A549 (cell line): ENCODE data around the gene MAGEF1. TPM values are rescaled to one million over a fixed set of nuclear protein-coding genes. Genes with fewer than 3 reads are reported as not detected.

Source experiments
- ATAC-seq, 2 experiments: fragments of 200-7000 bp in 1 of 2; fragments of >200 bp in 1 of 2; cut with Nextera tagmentation in 1 of 2; cut with Tn5 transposase in 1 of 2; 3 replicates each; pipeline versions ENCODE4 v1.8.0 to v1.9.1; 2018 to 2020; ENCODE audit warnings: mild to moderate bottlenecking in 1 of 2, moderate library complexity in 1 of 2
- CTCF ChIA-PET: fragments of 300-600 bp; sonication (Branson Sonifier 250); formaldehyde crosslinking; extraction: SDS; loops from one replicate; lab custom pipeline; 2021; ENCODE audit warnings: antibody characterized with exemption, inconsistent platforms; lab: Yijun Ruan, JAX
- POLR2A ChIA-PET: fragments of 350-600 bp; formaldehyde crosslinking; extraction: SDS; loops from one replicate; lab custom pipeline; 2021; ENCODE audit warnings: antibody characterized with exemption, inconsistent platforms; lab: Yijun Ruan, JAX
- DNase-seq, 2 experiments: peaks; one replicate each; pipeline versions ENCODE4 v3.0.0 to v3.0.0-alpha.2; 2011 to 2016; ENCODE audit warnings: low read depth in 1 of 2, low spot score in 1 of 2
- FAIRE-seq: peaks from 2 replicates; lab custom pipeline; 2011; peaks lifted over from hg19 to GRCh38; lab: Jason Lieb, UNC
- H3K27ac ChIP-seq, 2 experiments: fragments of >200 bp; sonication (Bioruptor Twin); formaldehyde crosslinking; 3 replicates each; pipeline ENCODE4 v1.5.1; 2016 to 2017
- H3K4me1 ChIP-seq: fragments of >200 bp; sonication (Bioruptor Twin); formaldehyde crosslinking; 3 replicates; pipeline ENCODE4 v1.6.1; 2016
- H3K4me2 ChIP-seq: fragments of >200 bp; sonication (Bioruptor Twin); formaldehyde crosslinking; 3 replicates; pipeline ENCODE4 v1.6.1; 2016
- H3K4me3 ChIP-seq: fragments of >200 bp; sonication (Bioruptor Twin); formaldehyde crosslinking; 3 replicates; pipeline ENCODE4 v1.5.1; 2016
- H3K9me3 ChIP-seq: fragments of >200 bp; sonication (Bioruptor Twin); formaldehyde crosslinking; 3 replicates; pipeline ENCODE4 v1.6.1; 2016
- BHLHE40 ChIP-seq: IDR thresholded peaks from 2 replicates; pipeline ENCODE4 v1.6.1; 2012; ENCODE audit warnings: low read depth, low read length, inconsistent platforms
- CHD2 ChIP-seq: fragments of 150-350 bp; IDR thresholded peaks from 2 replicates; pipeline ENCODE4 v1.6.1; 2014; ENCODE audit warnings: low read length; ENCODE audit not compliant: partially characterized antibody
- EP300 ChIP-seq, 2 experiments: fragments of >200 bp; sonication (Bioruptor Twin); formaldehyde crosslinking; IDR thresholded peaks; 2 replicates in 1 of 2; 3 replicates in 1 of 2; pipeline ENCODE4 v1.6.1; 2016 to 2017
- FOSB ChIP-seq: fragments of 250-450 bp; sonication (Bioruptor Pico); IDR thresholded peaks from 2 replicates; pipeline ENCODE4 v1.5.0; 2020; ENCODE audit warnings: mild to moderate bottlenecking, moderate library complexity
- FOXS1 ChIP-seq: fragments of 250-450 bp; sonication (Bioruptor Pico); IDR thresholded peaks from 2 replicates; pipeline ENCODE4 v1.5.0; 2020; ENCODE audit warnings: mild to moderate bottlenecking, moderate library complexity
- HDAC2 ChIP-seq: fragments of 200-600 bp; sonication (generic); IDR thresholded peaks from 2 replicates; pipeline ENCODE4 v1.6.1; 2016
- HEYL ChIP-seq: fragments of 250-450 bp; sonication (Bioruptor Pico); IDR thresholded peaks from 2 replicates; pipeline ENCODE4 v1.8.0; 2021; ENCODE audit warnings: mild to moderate bottlenecking, moderate library complexity
- JUN ChIP-seq, 2 experiments: fragments of >200 bp; sonication (Bioruptor Twin); formaldehyde crosslinking; IDR thresholded peaks; 2 replicates in 1 of 2; 3 replicates in 1 of 2; pipeline ENCODE4 v1.6.1; 2016 to 2017
- JUNB ChIP-seq: fragments of >200 bp; sonication (Bioruptor Twin); formaldehyde crosslinking; IDR thresholded peaks from 2 replicates; pipeline ENCODE4 v1.6.1; 2016
- MAFK ChIP-seq: fragments of 450-650 bp; IDR thresholded peaks from 2 replicates; pipeline ENCODE4 v1.6.1; 2014; ENCODE audit not compliant: partially characterized antibody
- MAZ ChIP-seq: fragments of 150-350 bp; IDR thresholded peaks from 2 replicates; pipeline ENCODE4 v1.6.1; 2014; ENCODE audit warnings: antibody characterized with exemption, low read depth, low read length, borderline replicate concordance
- MYC ChIP-seq: IDR thresholded peaks from 2 replicates; pipeline ENCODE4 v1.6.1; 2012; ENCODE audit warnings: mild to moderate bottlenecking, inconsistent platforms, low read length, improper control_type of control experiment, borderline replicate concordance
- NPAS2 ChIP-seq: fragments of 250-450 bp; sonication (Bioruptor Pico); IDR thresholded peaks from 2 replicates; pipeline ENCODE4 v1.8.0; 2022; ENCODE audit warnings: mild to moderate bottlenecking, moderate library complexity, borderline replicate concordance
- NR3C1 ChIP-seq: fragments of >200 bp; sonication (Bioruptor Twin); formaldehyde crosslinking; IDR thresholded peaks from 3 replicates; pipeline ENCODE4 v1.6.1; 2017
- POLR2A ChIP-seq: IDR thresholded peaks from 2 replicates; pipeline ENCODE4 v1.6.1; 2012; ENCODE audit warnings: mild to moderate bottlenecking, low read length
- RCOR1 ChIP-seq: fragments of 150-350 bp; IDR thresholded peaks from 2 replicates; pipeline ENCODE4 v1.6.1; 2014; ENCODE audit warnings: antibody characterized with exemption, low read length, low read depth
- RFX5 ChIP-seq: fragments of 450-650 bp; IDR thresholded peaks from 2 replicates; pipeline ENCODE4 v1.7.1; 2014; ENCODE audit warnings: antibody characterized with exemption, mild to moderate bottlenecking, moderate library complexity
- RNF2 ChIP-seq: fragments of 200-600 bp; sonication (generic); IDR thresholded peaks from 2 replicates; pipeline ENCODE4 v1.6.1; 2016; ENCODE audit warnings: low read depth, mild to moderate bottlenecking, antibody characterized with exemption, moderate library complexity, borderline replicate concordance
- TFCP2L1 ChIP-seq: fragments of 250-450 bp; sonication (Bioruptor Pico); IDR thresholded peaks from 2 replicates; pipeline ENCODE4 v1.5.0; 2021; ENCODE audit warnings: mild to moderate bottlenecking
- ZFP36 ChIP-seq: fragments of 450-650 bp; IDR thresholded peaks from 2 replicates; pipeline ENCODE4 v1.6.1; 2014; ENCODE audit warnings: borderline replicate concordance; ENCODE audit not compliant: partially characterized antibody
- WGBS: methylation state at CpG from one replicate; pipeline ENCODE4 v1.1.6; 2017; ENCODE audit errors: missing lambda C conversion rate; 5-methylcytosine and 5-hydroxymethylcytosine counted together
- polyA plus RNA-seq, 4 experiments: library from polyadenylated mRNA; depleted of rRNA in 3 of 4; stranded (reverse); fragments of >200 nt; fragmentation: RNase III in 1 of 4; extraction: RNeasy Plus Mini Kit Qiagen cat#74134 plus additional on column Dnase treatment in 1 of 4; gene quantifications; 2 replicates in 3 of 4; 3 replicates in 1 of 4; pipeline ENCODE4 v1.2.3, GENCODE V29; 2011 to 2017
- TF ChIP-seq, protein P1 (sequence below): fragments of 200-600 bp; sonication (generic); IDR thresholded peaks from 2 replicates; pipeline ENCODE4 v1.6.1; 2016; ENCODE audit warnings: antibody characterized with exemption, mild to moderate bottlenecking, moderate library complexity
- TF ChIP-seq, protein P2 (sequence below): fragments of >200 bp; sonication (Bioruptor Twin); formaldehyde crosslinking; IDR thresholded peaks from 3 replicates; pipeline ENCODE4 v1.5.1; 2016
- TF ChIP-seq, protein P3 (sequence below): fragments of 250-450 bp; sonication (Bioruptor Pico); IDR thresholded peaks from 2 replicates; pipeline ENCODE4 v1.5.0; 2020; ENCODE audit warnings: low read depth, mild to moderate bottlenecking, moderate library complexity

MAGEF1 gene
- polyA plus RNA-seq, 2 of the 4 experiments (the other 2 are of a cell fraction): 19.6 to 30.8 TPM

DNA sequence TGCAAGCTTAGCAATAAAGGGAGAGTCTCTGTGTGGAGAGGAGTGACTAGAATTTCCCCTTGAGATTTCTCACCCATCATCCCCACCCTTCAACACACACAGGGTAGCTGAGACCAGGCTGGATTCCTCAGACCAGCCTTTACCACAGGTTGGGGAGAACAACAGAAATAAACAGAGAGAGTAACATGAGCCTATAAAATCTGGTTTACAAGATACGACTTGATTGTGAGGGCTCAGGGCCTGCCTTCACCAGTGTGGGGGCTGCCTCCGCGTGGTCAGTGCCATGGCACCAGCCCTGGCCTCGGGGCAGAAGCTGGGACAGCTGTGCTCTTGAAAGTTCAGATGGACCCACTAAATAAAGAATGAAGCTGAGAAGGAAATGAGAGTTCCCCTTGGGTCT lies 14.6 kb upstream of the MAGEF1 start:
- Histone ChIP-seq H3K4me1 (no peaks in the 10 kb centered on the region), H3K4me3 (no peak overlapping the region), H3K4me2 (no peak overlapping the region), H3K9me3 (no peaks in the 10 kb centered on the region), H3K27ac (no peak overlapping the region)
- CTCF ChIA-PET: interaction anchor here (0.6 to 4.5 kb wide), 18 partner anchors 10 to 667 kb away, joined by 3 to 29 read pairs (median 3); partner anchors contain the start of gene EPHB3
- WGBS: 70% methylated on average over 4 of the region's 4 CpGs
- TF ChIP-seq RNF2 (no peak), POLR2A (no peak), FOXS1 (CRISPR knock-in tag) (no peak), RCOR1 (no peak), BHLHE40 (no peak), NPAS2 (CRISPR knock-in tag) (no peak)
- no peak for ATAC-seq
- POLR2A ChIA-PET: no interaction called here
- FAIRE-seq: no peak
- DNase-seq: no peak

DNA sequence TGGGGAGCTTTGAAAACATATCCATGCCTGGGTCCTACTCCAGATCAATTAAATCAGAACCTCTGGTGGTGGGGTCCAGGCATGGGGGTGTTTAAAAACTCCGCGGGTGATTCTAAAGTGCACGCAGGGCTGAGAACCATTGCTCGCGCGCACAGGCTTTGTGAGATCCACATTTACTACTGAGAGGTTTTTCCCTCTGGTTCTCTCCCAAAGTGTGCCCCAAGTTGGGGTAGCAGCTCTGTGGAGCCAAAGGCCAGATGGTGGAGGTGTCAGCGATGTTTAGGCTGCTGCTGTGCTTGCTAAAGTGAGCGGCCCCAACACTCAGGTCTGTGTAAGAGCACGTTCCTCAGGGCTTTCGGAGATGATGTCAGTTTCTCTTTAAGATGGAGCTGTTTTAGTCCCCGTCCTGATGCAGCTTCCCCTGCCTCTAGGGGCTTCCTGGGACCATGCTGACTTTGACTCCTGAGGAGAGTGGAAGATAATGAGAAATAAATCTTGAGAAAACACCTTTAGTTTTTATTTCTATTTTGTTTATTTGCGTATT lies 13.4 kb upstream of the MAGEF1 start:
- Histone ChIP-seq H3K4me2 (no peak overlapping the region), H3K9me3 (no peaks in the 10 kb centered on the region), H3K4me1 (no peaks in the 10 kb centered on the region), H3K27ac (no peak overlapping the region), H3K4me3 (no peak overlapping the region)
- TF ChIP-seq MAFK (no peak), MYC (no peak), TFCP2L1 (CRISPR knock-in tag) (no peak), HEYL (CRISPR knock-in tag) (no peak), EP300 (IDR thresholded peaks at IDR 0.05) (no peak), POLR2A (no peak), RFX5 (no peak), MAZ (no peak), FOSB (no peak), HDAC2 (no peak), ZFP36 (no peak), NR3C1 (no peak), CHD2 (no peak), JUNB (no peak), FOXS1 (CRISPR knock-in tag) (no peak), JUN (IDR thresholded peaks at IDR 0.05) (no peak)
- TF ChIP-seq, protein P1, sequence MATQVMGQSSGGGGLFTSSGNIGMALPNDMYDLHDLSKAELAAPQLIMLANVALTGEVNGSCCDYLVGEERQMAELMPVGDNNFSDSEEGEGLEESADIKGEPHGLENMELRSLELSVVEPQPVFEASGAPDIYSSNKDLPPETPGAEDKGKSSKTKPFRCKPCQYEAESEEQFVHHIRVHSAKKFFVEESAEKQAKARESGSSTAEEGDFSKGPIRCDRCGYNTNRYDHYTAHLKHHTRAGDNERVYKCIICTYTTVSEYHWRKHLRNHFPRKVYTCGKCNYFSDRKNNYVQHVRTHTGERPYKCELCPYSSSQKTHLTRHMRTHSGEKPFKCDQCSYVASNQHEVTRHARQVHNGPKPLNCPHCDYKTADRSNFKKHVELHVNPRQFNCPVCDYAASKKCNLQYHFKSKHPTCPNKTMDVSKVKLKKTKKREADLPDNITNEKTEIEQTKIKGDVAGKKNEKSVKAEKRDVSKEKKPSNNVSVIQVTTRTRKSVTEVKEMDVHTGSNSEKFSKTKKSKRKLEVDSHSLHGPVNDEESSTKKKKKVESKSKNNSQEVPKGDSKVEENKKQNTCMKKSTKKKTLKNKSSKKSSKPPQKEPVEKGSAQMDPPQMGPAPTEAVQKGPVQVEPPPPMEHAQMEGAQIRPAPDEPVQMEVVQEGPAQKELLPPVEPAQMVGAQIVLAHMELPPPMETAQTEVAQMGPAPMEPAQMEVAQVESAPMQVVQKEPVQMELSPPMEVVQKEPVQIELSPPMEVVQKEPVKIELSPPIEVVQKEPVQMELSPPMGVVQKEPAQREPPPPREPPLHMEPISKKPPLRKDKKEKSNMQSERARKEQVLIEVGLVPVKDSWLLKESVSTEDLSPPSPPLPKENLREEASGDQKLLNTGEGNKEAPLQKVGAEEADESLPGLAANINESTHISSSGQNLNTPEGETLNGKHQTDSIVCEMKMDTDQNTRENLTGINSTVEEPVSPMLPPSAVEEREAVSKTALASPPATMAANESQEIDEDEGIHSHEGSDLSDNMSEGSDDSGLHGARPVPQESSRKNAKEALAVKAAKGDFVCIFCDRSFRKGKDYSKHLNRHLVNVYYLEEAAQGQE: no peak
- TF ChIP-seq, protein P2, sequence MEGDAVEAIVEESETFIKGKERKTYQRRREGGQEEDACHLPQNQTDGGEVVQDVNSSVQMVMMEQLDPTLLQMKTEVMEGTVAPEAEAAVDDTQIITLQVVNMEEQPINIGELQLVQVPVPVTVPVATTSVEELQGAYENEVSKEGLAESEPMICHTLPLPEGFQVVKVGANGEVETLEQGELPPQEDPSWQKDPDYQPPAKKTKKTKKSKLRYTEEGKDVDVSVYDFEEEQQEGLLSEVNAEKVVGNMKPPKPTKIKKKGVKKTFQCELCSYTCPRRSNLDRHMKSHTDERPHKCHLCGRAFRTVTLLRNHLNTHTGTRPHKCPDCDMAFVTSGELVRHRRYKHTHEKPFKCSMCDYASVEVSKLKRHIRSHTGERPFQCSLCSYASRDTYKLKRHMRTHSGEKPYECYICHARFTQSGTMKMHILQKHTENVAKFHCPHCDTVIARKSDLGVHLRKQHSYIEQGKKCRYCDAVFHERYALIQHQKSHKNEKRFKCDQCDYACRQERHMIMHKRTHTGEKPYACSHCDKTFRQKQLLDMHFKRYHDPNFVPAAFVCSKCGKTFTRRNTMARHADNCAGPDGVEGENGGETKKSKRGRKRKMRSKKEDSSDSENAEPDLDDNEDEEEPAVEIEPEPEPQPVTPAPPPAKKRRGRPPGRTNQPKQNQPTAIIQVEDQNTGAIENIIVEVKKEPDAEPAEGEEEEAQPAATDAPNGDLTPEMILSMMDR: no peak
- TF ChIP-seq, protein P3, sequence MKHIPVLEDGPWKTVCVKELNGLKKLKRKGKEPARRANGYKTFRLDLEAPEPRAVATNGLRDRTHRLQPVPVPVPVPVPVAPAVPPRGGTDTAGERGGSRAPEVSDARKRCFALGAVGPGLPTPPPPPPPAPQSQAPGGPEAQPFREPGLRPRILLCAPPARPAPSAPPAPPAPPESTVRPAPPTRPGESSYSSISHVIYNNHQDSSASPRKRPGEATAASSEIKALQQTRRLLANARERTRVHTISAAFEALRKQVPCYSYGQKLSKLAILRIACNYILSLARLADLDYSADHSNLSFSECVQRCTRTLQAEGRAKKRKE (CRISPR knock-in tag): no peak
- ATAC-seq (no peak), FAIRE-seq (no peak), DNase-seq (no peak)
- WGBS: 81% methylated on average over 11 of the region's 12 CpGs
- ChIA-PET CTCF (interaction anchor here (1.0 to 4.5 kb wide), 6 partner anchors 17 to 164 kb away, joined by 3 to 29 read pairs (median 3); partner anchors contain the start of gene EPHB3), POLR2A (interaction anchor here (1.6 kb wide), 1 partner anchor 14 kb away, joined by 5 read pairs; the partner anchor contains the start of gene MAGEF1)
